Measurements from ENCODE around the gene TYRP1. TPM values are rescaled to one million over a fixed set of nuclear protein-coding genes. Genes with fewer than 3 reads are reported as not detected.
"Not testable (repeated sequence)": the region's sequence is repeated elsewhere in the genome, so short reads cannot be mapped to it uniquely, and the experiment has no call there.

The TYRP1 gene
- total and polyA plus RNA-seq, 4 donors = 1.0 to 2.9 (median 1.1) TPM; not detected in 1

- intact Hi-C loops (cut with DNase I) = no loop called here
- Histone ChIP-seq H3K4me3 (ENCODE audit: low read length in 2 of 2) (no peak overlapping the region), H3K36me3 (ENCODE audit: control insufficient read depth in 1 of 2, insufficient read depth in 2 of 2, low read length in 1 of 2) (no peaks in the 10 kb centered on the region), H3K9me3 (ENCODE audit: control insufficient read depth, low read length) (no peaks in the 10 kb centered on the region), H3K4me1 (ENCODE audit: control insufficient read depth in 1 of 2, insufficient read depth in 2 of 2, low read length in 2 of 2) (no peaks in the 10 kb centered on the region), H3K27ac (ENCODE audit: low read depth in 1 of 2, low read length in 2 of 2) (no peak overlapping the region), H3K27me3 (ENCODE audit: control insufficient read depth in 1 of 2, insufficient read depth in 2 of 2, low read length in 1 of 2) (no peaks in the 10 kb centered on the region)
- 85 to 95% methylated on average over 10 of the region's 10 CpGs for WGBS, 2 donors
- DNase-seq = no peak
- ATAC-seq (ENCODE audit: low FRiP score) = peak; percentile 63
Measured at GRCh38 chr9:12658531-12659209, 34.5 kb upstream of the TYRP1 start.

DNA sequence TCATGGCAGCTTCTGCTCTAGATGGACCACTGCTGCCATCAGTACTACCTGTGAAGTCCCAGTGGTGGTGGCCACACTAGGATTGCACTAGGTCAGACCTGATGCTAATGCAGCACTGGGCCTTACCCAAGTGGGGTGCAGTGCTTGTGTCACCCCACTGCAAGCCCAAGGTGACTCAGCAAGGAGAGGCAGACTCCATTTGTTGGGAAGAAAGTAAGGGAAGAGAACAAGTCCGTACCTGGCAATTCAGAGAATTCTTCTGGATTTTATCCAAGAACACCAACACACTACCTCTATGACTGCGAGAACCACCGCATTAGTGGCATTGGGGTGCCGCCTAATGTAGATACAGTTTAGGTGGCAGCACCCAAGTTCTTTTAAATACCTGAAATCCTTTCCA is 34.0 kb upstream of the TYRP1 start:
- intact Hi-C loops (cut with DNase I) = no loop called here
- whole genome bisulfite sequencing, 2 donors = 92 to 94% methylated on average over 4 of the region's 4 CpGs
- no peaks in the 10 kb centered on the region for H3K27me3 ChIP-seq (ENCODE audit: control insufficient read depth in 1 of 2, insufficient read depth in 2 of 2, low read length in 1 of 2)
- no peak overlapping the region for H3K4me3 ChIP-seq (ENCODE audit: low read length in 2 of 2)
- ATAC-seq (ENCODE audit: low FRiP score) = no peak
- H3K36me3 ChIP-seq (ENCODE audit: control insufficient read depth in 1 of 2, insufficient read depth in 2 of 2, low read length in 1 of 2) = no peaks in the 10 kb centered on the region
- DNase-seq = no peak
- no peaks in the 10 kb centered on the region for H3K9me3 ChIP-seq (ENCODE audit: control insufficient read depth, low read length)
- no peak overlapping the region for H3K27ac ChIP-seq (ENCODE audit: low read depth in 1 of 2, low read length in 2 of 2)
- no peaks in the 10 kb centered on the region for H3K4me1 ChIP-seq (ENCODE audit: control insufficient read depth in 1 of 2, insufficient read depth in 2 of 2, low read length in 2 of 2)

DNA sequence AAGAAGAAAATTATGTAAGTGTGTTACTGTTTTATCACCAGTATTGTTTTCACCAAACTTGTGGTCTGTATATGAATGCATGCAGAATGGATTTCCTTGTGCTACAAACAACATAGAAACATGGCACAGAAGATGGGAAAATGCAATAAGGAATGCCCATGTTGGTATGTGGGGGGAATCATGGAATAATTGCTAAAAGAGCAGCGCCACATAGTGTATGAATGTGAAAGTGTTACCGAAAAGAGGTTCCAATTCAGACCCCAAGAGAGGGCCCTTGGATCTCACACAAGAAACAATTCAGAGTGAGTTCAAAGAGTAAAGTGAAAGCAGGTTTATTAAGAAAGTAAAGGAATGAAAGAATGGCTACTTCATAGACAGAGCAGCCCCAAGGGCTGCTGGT is 26.4 kb upstream of the TYRP1 start:
- ATAC-seq (ENCODE audit: low FRiP score) = no peak
- no peak for DNase-seq
- intact Hi-C loops (cut with DNase I) = no loop called here
- Histone ChIP-seq H3K36me3 (ENCODE audit: control insufficient read depth in 1 of 2, insufficient read depth in 2 of 2, low read length in 1 of 2) (no peaks in the 10 kb centered on the region), H3K4me1 (ENCODE audit: control insufficient read depth in 1 of 2, insufficient read depth in 2 of 2, low read length in 2 of 2) (no peaks in the 10 kb centered on the region), H3K27me3 (ENCODE audit: control insufficient read depth in 1 of 2, insufficient read depth in 2 of 2, low read length in 1 of 2) (no peaks in the 10 kb centered on the region), H3K27ac (ENCODE audit: low read depth in 1 of 2, low read length in 2 of 2) (no peak overlapping the region), H3K9me3 (ENCODE audit: control insufficient read depth, low read length) (no peaks in the 10 kb centered on the region), H3K4me3 (ENCODE audit: low read length in 2 of 2) (no peak overlapping the region)
- 34 to 58% methylated on average over 2 of the region's 2 CpGs for WGBS, 2 donors

DNA sequence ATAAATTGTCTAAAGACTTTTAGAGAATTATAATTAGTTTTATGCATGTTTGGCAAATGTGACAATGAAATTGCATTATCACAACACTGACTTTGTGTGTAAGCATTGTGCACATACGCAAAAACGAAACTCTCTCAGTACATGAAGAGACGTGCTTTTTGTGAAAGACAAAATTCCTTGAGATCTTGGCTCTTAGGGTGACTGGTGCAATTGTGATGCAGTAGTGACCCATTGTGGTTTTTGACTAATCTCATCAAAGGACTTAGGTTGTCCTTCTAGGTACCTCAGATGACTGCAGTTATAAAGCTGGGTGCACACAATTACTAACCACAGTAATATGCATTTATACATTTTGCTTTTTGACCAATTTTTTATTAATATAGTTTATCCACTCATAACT is 25.3 kb upstream of the TYRP1 start:
- no peaks in the 10 kb centered on the region for H3K27me3 ChIP-seq (ENCODE audit: control insufficient read depth in 1 of 2, insufficient read depth in 2 of 2, low read length in 1 of 2)
- H3K36me3 ChIP-seq (ENCODE audit: control insufficient read depth in 1 of 2, insufficient read depth in 2 of 2, low read length in 1 of 2) = no peaks in the 10 kb centered on the region
- DNase-seq (no peak), ATAC-seq (ENCODE audit: low FRiP score) (no peak)
- H3K4me1 ChIP-seq (ENCODE audit: control insufficient read depth in 1 of 2, insufficient read depth in 2 of 2, low read length in 2 of 2) = no peaks in the 10 kb centered on the region
- 91% methylated on average over 3 of the region's 3 CpGs for WGBS, 2 donors
- no peak overlapping the region for H3K27ac ChIP-seq (ENCODE audit: low read depth in 1 of 2, low read length in 2 of 2)
- H3K4me3 ChIP-seq (ENCODE audit: low read length in 2 of 2) = no peak overlapping the region
- intact Hi-C loops (cut with DNase I) = no loop called here
- no peaks in the 10 kb centered on the region for H3K9me3 ChIP-seq (ENCODE audit: control insufficient read depth, low read length)

- Histone ChIP-seq H3K36me3 (ENCODE audit: control insufficient read depth in 1 of 2, insufficient read depth in 2 of 2, low read length in 1 of 2) (no peaks in the 10 kb centered on the region), H3K27ac (ENCODE audit: low read depth in 1 of 2, low read length in 2 of 2) (no peak overlapping the region), H3K27me3 (ENCODE audit: control insufficient read depth in 1 of 2, insufficient read depth in 2 of 2, low read length in 1 of 2) (no peaks in the 10 kb centered on the region), H3K9me3 (ENCODE audit: control insufficient read depth, low read length) (no peaks in the 10 kb centered on the region), H3K4me3 (ENCODE audit: low read length in 2 of 2) (no peak overlapping the region), H3K4me1 (ENCODE audit: control insufficient read depth in 1 of 2, insufficient read depth in 2 of 2, low read length in 2 of 2) (no peaks in the 10 kb centered on the region)
- 89 to 91% methylated on average over 2 of the region's 2 CpGs for WGBS, 2 donors
- DNase-seq (no peak), ATAC-seq (ENCODE audit: low FRiP score) (no peak)
- intact Hi-C loops (cut with DNase I) = no loop called here
Measured at GRCh38 chr9:12670006-12670405, 23.2 kb upstream of the TYRP1 start.

DNA sequence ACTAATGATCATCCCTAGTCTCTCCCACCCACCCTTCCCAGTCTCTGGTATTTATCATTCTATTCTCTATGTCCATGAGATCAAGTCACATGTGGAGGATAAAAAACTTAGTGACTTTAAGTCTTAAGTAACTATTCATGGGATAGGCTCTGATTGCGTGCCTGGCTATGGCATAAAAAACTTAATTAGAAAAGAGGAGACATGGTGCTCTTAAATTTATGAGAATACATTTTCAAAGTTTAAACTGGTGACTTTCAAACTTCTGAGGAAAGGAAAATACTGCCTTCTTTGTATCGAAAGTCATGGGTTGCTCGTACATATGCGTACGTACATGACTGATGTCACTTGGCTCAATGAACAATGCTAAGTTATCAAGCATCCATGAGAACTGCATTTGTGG is 18.2 kb upstream of the TYRP1 start:
- no peak for DNase-seq
- Histone ChIP-seq H3K4me3 (ENCODE audit: low read length in 2 of 2) (no peak overlapping the region), H3K27ac (ENCODE audit: low read depth in 1 of 2, low read length in 2 of 2) (no peak overlapping the region), H3K36me3 (ENCODE audit: control insufficient read depth in 1 of 2, insufficient read depth in 2 of 2, low read length in 1 of 2) (no peaks in the 10 kb centered on the region), H3K27me3 (ENCODE audit: control insufficient read depth in 1 of 2, insufficient read depth in 2 of 2, low read length in 1 of 2) (no peaks in the 10 kb centered on the region), H3K4me1 (ENCODE audit: control insufficient read depth in 1 of 2, insufficient read depth in 2 of 2, low read length in 2 of 2) (no peaks in the 10 kb centered on the region), H3K9me3 (ENCODE audit: control insufficient read depth, low read length) (no peaks in the 10 kb centered on the region)
- 42 to 67% methylated on average over 5 of the region's 5 CpGs for WGBS, 2 donors
- ATAC-seq (ENCODE audit: low FRiP score) = no peak
- intact Hi-C loops (cut with DNase I) = no loop called here

- H3K27ac ChIP-seq (ENCODE audit: low read depth in 1 of 2, low read length in 2 of 2); H3K4me1 ChIP-seq (ENCODE audit: control insufficient read depth in 1 of 2, insufficient read depth in 2 of 2, low read length in 2 of 2); H3K4me3 ChIP-seq (ENCODE audit: low read length in 2 of 2); H3K27me3 ChIP-seq (ENCODE audit: control insufficient read depth in 1 of 2, insufficient read depth in 2 of 2, low read length in 1 of 2); intact Hi-C loops (cut with DNase I); ATAC-seq (ENCODE audit: low FRiP score); H3K9me3 ChIP-seq (ENCODE audit: control insufficient read depth, low read length); H3K36me3 ChIP-seq (ENCODE audit: control insufficient read depth in 1 of 2, insufficient read depth in 2 of 2, low read length in 1 of 2): not testable (repeated sequence)
- WGBS, 2 donors = 97 to 98% methylated on average over 11 of the region's 11 CpGs
- DNase-seq = peak in 1 of 2 donors; percentile 47
Measured at GRCh38 chr9:12677462-12678126, 15.6 kb upstream of the TYRP1 start.

- no peaks in the 10 kb centered on the region for H3K9me3 ChIP-seq (ENCODE audit: control insufficient read depth, low read length)
- no peaks in the 10 kb centered on the region for H3K4me1 ChIP-seq (ENCODE audit: control insufficient read depth in 1 of 2, insufficient read depth in 2 of 2, low read length in 2 of 2)
- DNase-seq (no peak), ATAC-seq (ENCODE audit: low FRiP score) (no peak)
- no peak overlapping the region for H3K27ac ChIP-seq (ENCODE audit: low read depth in 1 of 2, low read length in 2 of 2)
- H3K36me3 ChIP-seq (ENCODE audit: control insufficient read depth in 1 of 2, insufficient read depth in 2 of 2, low read length in 1 of 2) = no peaks in the 10 kb centered on the region
- no peaks in the 10 kb centered on the region for H3K27me3 ChIP-seq (ENCODE audit: control insufficient read depth in 1 of 2, insufficient read depth in 2 of 2, low read length in 1 of 2)
- 1 to 6% methylated on average over 2 of the region's 2 CpGs for WGBS, 2 donors
- intact Hi-C loops (cut with DNase I) = no loop called here
- no peak overlapping the region for H3K4me3 ChIP-seq (ENCODE audit: low read length in 2 of 2)
Measured at GRCh38 chr9:12680341-12680740, 12.8 kb upstream of the TYRP1 start.

DNA sequence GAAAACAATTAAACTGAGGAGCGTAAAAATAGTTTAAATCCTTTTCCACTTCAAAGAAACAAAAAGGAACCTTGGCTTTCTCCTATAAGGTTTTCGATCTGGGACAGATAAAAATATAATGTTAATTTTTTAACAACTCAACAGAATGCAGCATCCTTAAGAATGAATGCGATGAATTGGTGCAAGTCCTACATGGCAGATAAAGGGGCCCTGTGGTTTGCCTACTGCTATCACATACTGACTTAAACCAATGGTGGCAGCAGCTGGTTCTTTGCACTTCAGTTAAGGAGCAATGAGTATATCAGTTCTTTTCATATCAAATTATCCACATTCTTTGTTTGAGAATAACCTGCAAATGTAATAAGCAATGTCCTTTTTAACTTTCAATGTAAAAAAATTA is 12.4 kb upstream of the TYRP1 start:
- Histone ChIP-seq H3K36me3 (ENCODE audit: control insufficient read depth in 1 of 2, insufficient read depth in 2 of 2, low read length in 1 of 2) (no peaks in the 10 kb centered on the region), H3K27me3 (ENCODE audit: control insufficient read depth in 1 of 2, insufficient read depth in 2 of 2, low read length in 1 of 2) (no peaks in the 10 kb centered on the region), H3K4me3 (ENCODE audit: low read length in 2 of 2) (no peak overlapping the region), H3K27ac (ENCODE audit: low read depth in 1 of 2, low read length in 2 of 2) (no peak overlapping the region), H3K9me3 (ENCODE audit: control insufficient read depth, low read length) (no peaks in the 10 kb centered on the region), H3K4me1 (ENCODE audit: control insufficient read depth in 1 of 2, insufficient read depth in 2 of 2, low read length in 2 of 2) (no peaks in the 10 kb centered on the region)
- intact Hi-C loops (cut with DNase I) = no loop called here
- ATAC-seq (ENCODE audit: low FRiP score) = no peak
- 65 to 67% methylated on average over 3 of the region's 3 CpGs for WGBS, 2 donors
- no peak for DNase-seq
